Measurements from ENCODE around the gene LMCD1. TPM values are rescaled to one million over a fixed set of nuclear protein-coding genes. Genes with fewer than 3 reads are reported as not detected.

The LMCD1 gene
- total and polyA plus RNA-seq, 2 experiments from 2014 or later, result 21.8 to 35.3 TPM

GRCh38 chr3:8491271-8492144 is 10.1 kb upstream of the LMCD1 start:
- H3K27me3 ChIP-seq (ENCODE audit: insufficient read depth), result no peaks in the 10 kb centered on the region
- H4K20me1 ChIP-seq (replicated peaks; ENCODE audit: insufficient read depth), result no peaks in the 10 kb centered on the region
- DNase-seq (ENCODE audit: low spot score) (no peak), ATAC-seq (no peak)
- no peaks in the 10 kb centered on the region for H3K9me2 ChIP-seq (ENCODE audit: insufficient read depth)
- H3K4me2 ChIP-seq, result no peak overlapping the region
- H3K79me2 ChIP-seq (replicated peaks; ENCODE audit: insufficient read depth), result no peaks in the 10 kb centered on the region
- H3K4me3 ChIP-seq, result no peak overlapping the region
- Mint-ChIP-seq H3K27ac (no peak overlapping the region), H3K27me3 (ENCODE audit: insufficient read depth, low read depth, poor library complexity) (peaks cover 4% of the 10 kb centered on the region), H3K36me3 (ENCODE audit: low read depth) (no peaks in the 10 kb centered on the region), H3K4me3 (no peak overlapping the region), H3K9me3 (no peaks in the 10 kb centered on the region), H3K4me1 (peaks cover 23% of the 10 kb centered on the region)
- no peaks in the 10 kb centered on the region for H3F3A ChIP-seq (replicated peaks; ENCODE audit: low read depth)
- H3K27ac ChIP-seq (ENCODE audit: low read depth), result no peak overlapping the region
- H2AFZ ChIP-seq, result no peak overlapping the region
- no peak for TF ChIP-seq CTCF (conservative IDR thresholded peaks at IDR 0.05; ENCODE audit: low read depth in 2 of 2)
- no peak for TF ChIP-seq JUNB (IDR thresholded peaks at IDR 0.05; ENCODE audit: unreplicated experiment)
- no peak for TF ChIP-seq POLR2AphosphoS5 (IDR thresholded peaks at IDR 0.05; ENCODE audit: low read depth)
- TF ChIP-seq ETS1 (IDR thresholded peaks at IDR 0.05), result no peak
- no peak for TF ChIP-seq CREB1 (CRISPR knock-in tag; IDR thresholded peaks at IDR 0.05; ENCODE audit: low read depth)
- TF ChIP-seq NANOG (IDR thresholded peaks at IDR 0.05; ENCODE audit: borderline replicate concordance), result no peak
- no peak for TF ChIP-seq STAT1 (IDR thresholded peaks at IDR 0.05; ENCODE audit: unreplicated experiment)
- TF ChIP-seq ZNF114 (CRISPR knock-in tag; IDR thresholded peaks at IDR 0.05), result no peak
- no peak for TF ChIP-seq ZNF331 (CRISPR knock-in tag; IDR thresholded peaks at IDR 0.05; ENCODE audit: low read depth)
- TF ChIP-seq EZH2phosphoT487 (IDR thresholded peaks at IDR 0.05; ENCODE audit: unreplicated experiment), result no peak
- no peak for TF ChIP-seq REST (IDR thresholded peaks at IDR 0.05; ENCODE audit: unreplicated experiment)
- TF ChIP-seq EZH2 (IDR thresholded peaks at IDR 0.05; ENCODE audit: low read depth, unreplicated experiment), result no peak
- no peaks in the 10 kb centered on the region for H3K36me3 ChIP-seq (ENCODE audit: insufficient read depth)
- peaks cover 16% of the 10 kb centered on the region for H3K4me1 ChIP-seq (ENCODE audit: insufficient read depth)

Measured in GM23338 (cell line).